A673 (cell line): ENCODE measurements around the gene METTL16. TPM values are rescaled to one million over a fixed set of nuclear protein-coding genes. Genes with fewer than 3 reads are reported as not detected.

ENCODE experiments used
- BruUV-seq: library from RNA; stranded (reverse); fragments of 400-500 nt; replicated peaks from 2 replicates; lab custom pipeline; 2021; lab: Mats Ljungman, UMichigan
- CTCF ChIA-PET: fragments of 300-600 bp; sonication (Branson Sonifier 250); formaldehyde crosslinking; loops from one replicate; lab custom pipeline; 2022; ENCODE audit warnings: antibody characterized with exemption; lab: Charles Lee
- POLR2A ChIA-PET: fragments of 300-600 bp; sonication (Branson Sonifier 250); formaldehyde crosslinking; loops from one replicate; lab custom pipeline; 2022; ENCODE audit warnings: antibody characterized with exemption; ENCODE audit not compliant: low non-redundant PET; lab: Charles Lee
- DNase-seq: peaks from one replicate; pipeline ENCODE4 v3.0.0-alpha.2; 2015; ENCODE audit warnings: low spot score
- H3K27ac ChIP-seq: fragments of 200-600 bp; sonication (generic); 2 replicates; pipeline ENCODE4 v1.5.1; 2016; ENCODE audit warnings: mixed run types, low read depth, mild to moderate bottlenecking, mixed read lengths, antibody characterized with exemption, low read length; ENCODE audit not compliant: poor library complexity, severe bottlenecking
- H3K27me3 ChIP-seq: fragments of 200-600 bp; sonication (generic); replicated peaks from 2 replicates; pipeline ENCODE4 v1.6.1; 2017; ENCODE audit warnings: mixed run types, low read depth, mild to moderate bottlenecking, mixed read lengths, antibody characterized with exemption, low read length; ENCODE audit not compliant: insufficient read depth, poor library complexity
- H3K36me3 ChIP-seq: fragments of 200-600 bp; sonication (generic); 2 replicates; pipeline ENCODE4 v1.6.1; 2016; ENCODE audit warnings: mixed run types, mild to moderate bottlenecking, mixed read lengths, antibody characterized with exemption, low read length; ENCODE audit not compliant: insufficient read depth, poor library complexity, severe bottlenecking
- H3K4me1 ChIP-seq: fragments of 200-600 bp; sonication (generic); 2 replicates; pipeline ENCODE4 v1.6.1; 2017; ENCODE audit warnings: mixed run types, mild to moderate bottlenecking, mixed read lengths, antibody characterized with exemption, low read length; ENCODE audit not compliant: insufficient read depth, poor library complexity, severe bottlenecking
- H3K4me3 ChIP-seq: fragments of 200-600 bp; sonication (generic); 2 replicates; pipeline ENCODE4 v1.5.1; 2016; ENCODE audit warnings: low read depth, mixed run types, mild to moderate bottlenecking, mixed read lengths, low read length; ENCODE audit not compliant: poor library complexity, severe bottlenecking
- H3K9me3 ChIP-seq: fragments of 200-600 bp; sonication (generic); 2 replicates; pipeline ENCODE4 v1.6.1; 2016; ENCODE audit warnings: mixed run types, low read depth, mild to moderate bottlenecking, mixed read lengths, antibody characterized with exemption, low read length; ENCODE audit not compliant: poor library complexity, severe bottlenecking
- CTCF ChIP-seq: fragments of 300-800, 200-600 bp; sonication (generic); conservative IDR thresholded peaks from 2 replicates; pipeline ENCODE4 v1.5.1; 2017; ENCODE audit warnings: low read depth, mild to moderate bottlenecking, antibody characterized with exemption, low read length, moderate library complexity, mixed read lengths
- EZH2 ChIP-seq: fragments of 200-600 bp; sonication (generic); IDR thresholded peaks from 2 replicates; pipeline ENCODE4 v1.6.1; 2017; ENCODE audit warnings: borderline replicate concordance, low read depth, mild to moderate bottlenecking, mixed read lengths, antibody characterized with exemption, low read length; ENCODE audit not compliant: poor library complexity, severe bottlenecking
- intact Hi-C: fragments of 100-400 bp; cut with micrococcal nuclease; formaldehyde crosslinking; loops from one replicate; pipeline ENCODE4 v1.10.0; 2022; ENCODE audit not compliant: unreplicated experiment
- total RNA-seq: library from RNA; stranded (reverse); gene quantifications from 2 replicates; pipeline ENCODE4 v1.2.3, GENCODE V29; 2021

The METTL16 gene
- total RNA-seq, 1 experiment from 2014 or later = 50.8 TPM

- Histone ChIP-seq H3K27me3 (no peaks in the 10 kb centered on the region), H3K36me3 (no peaks in the 10 kb centered on the region), H3K4me1 (peaks cover 63% of the 10 kb centered on the region), H3K27ac (peak overlapping the region; percentile 99), H3K4me3 (peak overlapping the region; percentile 30), H3K9me3 (no peaks in the 10 kb centered on the region)
- intact Hi-C loops = loop anchor here (5.0 kb wide), 1 partner anchor 197 kb away; the partner anchor contains the start of gene PAFAH1B1
- TF ChIP-seq CTCF (no peak), EZH2 (no peak)
- ChIA-PET CTCF (no interaction called here), POLR2A (no interaction called here)
- no TSS peak for BruUV-seq
- DNase-seq = no peak
Observed at GRCh38 chr17:2395258-2396181, 116.2 kb downstream of the METTL16 start.

DNA sequence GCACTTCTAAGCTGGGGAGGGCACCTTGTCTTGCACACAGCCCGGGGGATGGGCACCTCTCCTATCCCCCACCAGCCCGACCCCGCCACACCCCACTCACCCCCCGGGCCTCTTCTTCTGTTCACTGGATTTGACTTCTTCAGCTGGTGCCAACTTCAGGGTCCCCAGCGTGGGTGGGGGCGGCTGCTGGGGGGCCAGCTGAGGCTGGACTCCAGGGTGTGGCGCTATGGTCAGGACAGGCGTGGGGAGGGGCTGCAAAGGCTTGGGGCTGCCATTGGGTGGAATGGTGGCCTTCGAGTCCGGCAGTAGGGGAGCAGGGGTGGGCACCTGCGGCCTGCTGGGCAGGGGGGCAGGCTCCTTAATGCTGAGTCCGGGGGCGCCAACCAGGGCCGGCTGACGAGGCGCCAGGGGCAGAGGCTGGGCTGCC is 116.9 kb downstream of the METTL16 start:
- intact Hi-C loops = loop anchor here (5.0 kb wide), 1 partner anchor 198 kb away; the partner anchor contains the start of gene PAFAH1B1
- TF ChIP-seq EZH2 = no peak
- no peak for TF ChIP-seq CTCF
- Histone ChIP-seq H3K27me3 (no peaks in the 10 kb centered on the region), H3K4me3 (no peak overlapping the region), H3K27ac (peak overlapping the region; percentile 100), H3K36me3 (no peaks in the 10 kb centered on the region), H3K9me3 (no peaks in the 10 kb centered on the region), H3K4me1 (peaks cover 63% of the 10 kb centered on the region)
- ChIA-PET CTCF (no interaction called here), POLR2A (no interaction called here)
- no peak for DNase-seq
- BruUV-seq = no TSS peak

GRCh38 chr17:2393954-2394749 is 117.5 kb downstream of the METTL16 start:
- BruUV-seq = no TSS peak
- peak overlapping the region; percentile 78 for H3K4me3 ChIP-seq
- no peaks in the 10 kb centered on the region for H3K9me3 ChIP-seq
- H3K27ac ChIP-seq = peak overlapping the region; percentile 100
- intact Hi-C loops = no loop called here
- H3K27me3 ChIP-seq = no peaks in the 10 kb centered on the region
- POLR2A ChIA-PET = no interaction called here
- peaks cover 61% of the 10 kb centered on the region for H3K4me1 ChIP-seq
- no peak for DNase-seq
- CTCF ChIA-PET = interaction anchor here (1.4 kb wide), 1 partner anchor 12 kb away, joined by 7 read pairs; no protein-coding TSS in a partner anchor
- H3K36me3 ChIP-seq = no peaks in the 10 kb centered on the region
- TF ChIP-seq EZH2 = no peak
